Germinal center (tissue), 1 donor: Measurements from ENCODE around the gene FAM78A.
A peak's percentile ranks its signal among the peaks of the same experiment; 100 is the strongest.
"Not testable (repeated sequence)": the region's sequence is repeated elsewhere in the genome, so short reads cannot be mapped to it uniquely, and the experiment has no call there.

Source experiments
- DNase-seq: peaks from one replicate; pipeline ENCODE4 v3.0.0; 2012; ENCODE audit warnings: mixed read lengths, low spot score

The FAM78A gene

GRCh38 chr9:131280660-131281059 lies 4.3 kb upstream of the FAM78A start:
- no peak for DNase-seq

DNA sequence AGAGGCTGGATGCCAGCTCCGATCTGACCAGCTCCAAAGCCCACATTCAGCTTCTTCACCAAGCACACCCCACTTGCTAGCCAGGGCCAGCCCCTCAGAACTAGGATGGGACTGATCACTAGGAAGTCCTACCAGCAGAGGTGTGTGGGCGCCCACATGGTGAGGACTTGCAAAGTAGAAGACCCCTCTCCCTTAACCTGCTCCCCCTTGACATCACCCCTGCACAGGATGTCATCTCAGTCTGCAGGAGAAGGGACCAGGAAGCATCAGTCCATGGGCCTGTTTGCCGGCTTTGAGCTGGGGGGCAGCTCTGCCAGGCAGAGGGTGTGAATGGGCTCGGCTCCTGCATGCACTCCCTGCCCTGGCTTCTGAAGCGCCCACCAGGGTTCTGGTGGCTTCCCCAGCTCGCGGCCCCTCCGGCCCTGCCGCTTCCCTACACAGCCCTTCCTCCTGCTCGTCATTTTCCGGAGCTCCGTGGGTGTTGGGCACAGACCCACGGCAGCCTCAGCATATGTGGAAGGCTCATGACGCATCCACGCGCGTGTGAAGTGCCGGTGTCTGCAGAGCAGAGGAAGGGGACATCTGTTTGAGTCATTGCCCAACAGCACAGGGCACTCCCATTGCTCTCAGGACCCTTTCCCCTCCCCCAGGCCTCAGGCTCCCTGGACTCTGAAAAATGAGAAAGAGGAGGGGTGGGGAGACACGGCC lies 3.7 kb upstream of the FAM78A start:
- DNase-seq, result no peak

DNA sequence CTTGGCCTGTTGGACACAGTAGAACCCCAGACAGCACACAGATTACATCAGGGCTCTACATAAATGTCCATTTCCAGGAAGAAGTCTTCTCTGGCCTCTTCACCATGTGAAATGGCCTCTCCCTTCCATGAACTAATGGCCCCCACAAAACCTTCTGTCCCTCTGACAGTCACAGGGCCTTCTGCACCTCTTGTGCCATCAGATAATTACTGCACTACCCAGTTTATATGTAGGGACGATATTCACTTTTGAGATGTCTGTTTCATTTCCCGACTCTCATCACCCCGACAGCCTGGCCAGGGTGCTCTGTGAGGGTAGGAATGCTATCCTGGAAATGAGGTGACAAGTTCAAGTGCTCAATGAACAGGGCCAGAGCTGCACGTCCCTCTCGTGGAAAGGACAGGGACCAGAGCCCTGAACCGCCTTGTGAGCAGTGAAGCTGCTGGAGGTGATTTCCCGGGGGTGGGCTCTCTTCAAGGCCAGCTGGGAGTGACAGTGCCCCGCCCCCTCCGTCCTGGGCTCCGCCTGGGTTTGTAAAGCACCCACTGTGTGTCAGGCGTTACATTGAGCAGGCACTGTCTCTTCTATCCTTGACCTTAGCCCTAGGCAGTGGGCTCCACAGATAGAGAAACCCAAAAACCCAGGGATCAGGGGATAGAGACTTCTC lies 3.0 kb upstream of the FAM78A start:
- DNase-seq, result no peak

GRCh38 chr9:131278702-131279111 lies 2.4 kb upstream of the FAM78A start:
- peak; percentile 14 for DNase-seq

GRCh38 chr9:131277910-131278701 lies 1.8 kb upstream of the FAM78A start:
- DNase-seq, result peak; percentile 89

DNA sequence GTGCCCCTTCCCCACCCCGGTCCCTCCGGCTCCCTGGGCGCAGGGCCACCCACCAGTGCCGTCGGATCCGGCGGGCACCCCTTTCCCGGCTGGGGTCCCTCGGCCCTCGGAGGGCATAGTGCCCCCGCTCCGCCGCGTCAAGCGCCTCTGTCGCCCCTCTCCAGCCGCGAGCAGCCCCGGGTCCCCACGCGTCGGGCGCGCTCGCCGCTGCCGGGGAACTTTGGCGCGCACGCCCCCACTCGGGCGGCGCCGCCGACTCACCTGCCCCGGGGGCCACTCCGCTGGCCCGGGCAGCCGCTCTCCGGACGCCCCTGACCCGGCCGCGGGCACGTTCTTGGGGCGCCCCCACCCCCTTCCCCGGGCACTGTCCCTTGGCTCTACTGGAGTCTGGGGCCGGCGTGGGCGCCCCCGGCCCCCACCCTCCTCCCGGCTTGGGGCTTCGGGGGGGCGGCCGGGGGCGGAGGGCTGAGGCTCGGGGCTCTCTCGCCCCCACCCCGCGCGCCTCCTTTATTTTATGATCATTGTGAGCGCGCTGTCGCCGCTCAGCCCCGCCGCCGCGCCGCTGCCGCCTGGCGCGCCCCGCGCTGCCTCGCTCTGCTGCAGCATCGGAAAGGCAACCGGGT lies 1.1 kb upstream of the FAM78A start:
- DNase-seq, result peak; percentile 57

GRCh38 chr9:131276891-131277286 lies 579 bp upstream of the FAM78A start:
- peak; percentile 54 for DNase-seq

- peak; percentile 42 for DNase-seq
These were observed 797 bp downstream of the FAM78A start for GRCh38 chr9:131275332-131276093.

GRCh38 chr9:131274674-131275331 lies 1.5 kb downstream of the FAM78A start:
- no peak for DNase-seq

GRCh38 chr9:131273856-131274673 lies 2.2 kb downstream of the FAM78A start:
- no peak for DNase-seq

- peak; percentile 24 for DNase-seq
These were observed 3.0 kb downstream of the FAM78A start for GRCh38 chr9:131273146-131273855.

GRCh38 chr9:131272212-131272611 lies 4.1 kb downstream of the FAM78A start:
- DNase-seq, result no peak

DNA sequence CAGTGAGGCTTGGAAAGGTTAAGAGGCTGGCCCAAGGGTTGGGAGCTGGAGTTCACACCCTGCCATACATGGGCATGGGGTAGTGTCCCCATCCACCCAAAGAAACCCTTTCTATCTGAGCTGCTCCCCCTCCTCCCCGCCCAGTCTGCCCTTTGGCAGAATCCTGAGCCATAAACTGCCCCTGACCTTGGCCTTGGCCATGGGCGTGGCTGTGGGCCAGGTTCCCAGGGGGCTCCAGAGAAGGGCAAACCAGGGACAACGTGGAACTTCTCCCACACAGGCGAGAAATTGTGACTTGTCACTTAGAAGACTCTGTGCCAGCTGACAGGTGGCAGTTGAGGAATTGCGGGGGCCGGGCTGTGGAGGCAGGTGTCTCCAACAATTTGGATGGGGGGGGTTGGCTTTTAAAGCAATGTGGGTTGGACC lies 4.8 kb downstream of the FAM78A start:
- no peak for DNase-seq

- not testable (repeated sequence) for DNase-seq
These were observed 5.4 kb downstream of the FAM78A start for GRCh38 chr9:131271016-131271273.

DNA sequence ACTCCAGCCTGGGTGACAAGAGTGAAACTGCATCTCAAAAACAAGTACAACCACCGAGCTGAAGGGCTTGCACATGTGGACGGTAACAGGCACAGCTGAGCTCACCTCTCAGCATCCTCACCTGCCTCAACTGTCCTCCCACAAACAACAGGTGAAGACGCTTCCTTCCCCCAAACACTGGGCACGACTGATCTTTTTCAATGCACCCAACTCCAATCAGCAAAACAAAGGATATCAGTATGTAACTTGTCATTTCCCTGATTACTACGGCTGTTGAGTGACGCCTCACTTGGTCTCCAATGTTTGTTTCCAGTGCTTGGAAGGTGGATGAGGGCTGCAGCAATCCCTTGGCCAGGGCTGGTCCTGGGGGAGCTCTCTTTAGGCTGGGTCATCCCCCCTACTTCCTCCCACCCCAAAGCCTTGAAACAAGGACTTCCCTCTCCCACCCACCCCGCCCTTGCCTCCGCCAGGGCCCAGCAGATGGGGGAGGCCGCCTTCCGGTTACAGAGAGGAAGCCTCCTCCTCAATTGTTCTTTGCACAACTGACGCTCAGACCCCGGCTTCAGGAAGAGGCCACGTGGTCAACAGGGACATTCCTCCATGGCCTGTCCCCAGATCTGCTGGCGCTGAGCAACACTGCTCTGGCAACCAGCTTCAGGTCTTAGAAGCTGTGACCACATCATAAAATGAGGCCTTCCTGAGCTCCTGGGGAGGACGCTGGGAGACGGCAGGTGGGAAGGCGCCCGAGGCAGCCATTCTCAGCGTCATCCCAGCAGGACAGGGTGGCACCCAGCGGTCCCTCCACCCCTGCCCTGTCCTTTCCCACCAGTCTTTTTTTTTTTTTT lies 5.9 kb downstream of the FAM78A start:
- peak; percentile 67 for DNase-seq

DNA sequence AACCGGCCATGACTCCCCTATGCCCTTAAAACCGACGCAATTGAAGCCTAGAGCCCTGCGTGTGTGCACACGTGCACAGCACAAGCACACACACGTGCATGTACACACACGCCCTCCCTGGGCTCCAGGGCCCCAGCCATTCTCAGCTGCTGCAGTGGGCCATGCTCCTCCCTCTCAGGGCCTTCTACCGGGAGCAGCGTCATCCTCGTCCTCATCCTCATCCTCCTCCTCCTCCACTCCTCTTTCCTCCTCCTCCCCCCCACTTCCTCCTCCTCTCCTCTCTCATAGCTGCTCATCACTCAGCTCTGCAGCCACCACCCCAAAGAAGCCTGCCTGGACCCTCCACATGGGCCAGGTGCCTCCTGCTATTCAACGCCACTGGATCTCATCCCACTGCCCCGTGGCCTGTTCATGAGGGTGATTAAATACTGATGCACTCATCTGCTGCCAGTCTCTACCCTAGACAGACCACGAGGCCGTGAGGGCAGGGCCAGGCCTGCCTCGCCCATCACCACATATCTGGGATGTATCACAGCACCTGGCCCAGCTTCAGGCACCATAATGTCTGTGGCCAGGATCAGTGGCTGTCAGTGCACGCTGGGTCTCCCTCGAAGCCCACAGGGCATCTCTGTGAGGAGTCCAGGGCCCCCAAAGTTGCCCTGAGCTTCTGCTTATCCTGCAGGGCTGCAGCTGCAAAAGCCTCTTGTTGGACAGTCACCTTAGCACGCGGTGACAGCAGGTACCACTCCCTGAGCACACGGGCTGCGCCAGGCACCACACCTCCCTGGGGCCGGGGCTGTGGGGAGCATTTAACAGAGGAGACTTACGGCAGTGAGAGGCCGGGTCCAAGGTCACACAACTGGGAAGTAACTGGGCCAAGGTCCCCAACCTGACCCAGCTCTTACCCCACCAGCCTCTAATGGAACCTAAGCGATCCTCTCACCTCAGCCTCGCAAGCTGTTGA lies 9.8 kb downstream of the FAM78A start:
- no peak for DNase-seq

DNA sequence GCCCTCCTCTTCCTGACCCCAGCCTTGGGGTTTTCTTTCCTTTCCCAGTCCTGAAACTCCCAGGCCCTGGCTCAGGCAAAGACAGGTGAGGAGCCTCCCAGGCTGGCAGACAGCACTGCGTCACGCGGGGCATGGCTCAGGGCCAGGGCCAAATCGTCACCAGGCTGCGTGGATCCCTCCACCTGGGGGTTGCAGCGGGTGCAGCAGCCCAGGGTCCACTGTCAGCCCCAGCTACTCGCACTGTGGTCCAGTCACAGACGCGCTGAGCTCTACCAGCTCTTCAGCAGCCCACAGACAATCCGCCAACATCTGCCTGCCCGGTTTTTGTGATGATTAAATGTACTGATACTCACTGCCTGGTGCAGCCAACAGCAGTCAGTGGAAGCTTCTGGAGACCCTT lies 12.1 kb downstream of the FAM78A start:
- no peak for DNase-seq

- no peak for DNase-seq
These were observed 12.6 kb downstream of the FAM78A start for GRCh38 chr9:131263701-131264100.
